ACC112 (cell line): ENCODE measurements around the gene SORCS1.
"Not testable (repeated sequence)": the region's sequence is repeated elsewhere in the genome, so short reads cannot be mapped to it uniquely, and the experiment has no call there.

Experiments used
- H2AFZ ChIP-seq: fragments of 200-600 bp; sonication (generic); one replicate; pipeline ENCODE4 v1.6.0; 2017; ENCODE audit warnings: antibody characterized with exemption, low read length; ENCODE audit not compliant: unreplicated experiment
- H3K27ac ChIP-seq: fragments of 200-600 bp; sonication (generic); 2 replicates; pipeline ENCODE4 v1.5.1; 2014; ENCODE audit warnings: low read depth, mild to moderate bottlenecking, antibody characterized with exemption, low read length, moderate library complexity
- H3K27me3 ChIP-seq: fragments of 200-600 bp; sonication (generic); 2 replicates; pipeline ENCODE4 v1.6.1; 2014; ENCODE audit warnings: mild to moderate bottlenecking, antibody characterized with exemption, low read length, moderate library complexity, mixed read lengths; ENCODE audit not compliant: insufficient read depth
- H3K36me3 ChIP-seq: fragments of 200-600 bp; sonication (generic); 2 replicates; pipeline ENCODE4 v1.6.1; 2016; ENCODE audit warnings: mild to moderate bottlenecking, antibody characterized with exemption, low read length, moderate library complexity, mixed read lengths; ENCODE audit not compliant: insufficient read depth
- H3K4me1 ChIP-seq: fragments of 200-600 bp; sonication (generic); one replicate; pipeline ENCODE4 v1.6.1; 2016; ENCODE audit warnings: low read length, mixed read lengths; ENCODE audit not compliant: insufficient read depth, unreplicated experiment, control insufficient read depth
- H3K4me3 ChIP-seq: fragments of 200-600 bp; sonication (generic); 2 replicates; pipeline ENCODE4 v1.5.1; 2014; ENCODE audit warnings: mild to moderate bottlenecking, low read depth, low read length
- H3K79me2 ChIP-seq: fragments of 200-600 bp; sonication (generic); one replicate; pipeline ENCODE4 v1.6.0; 2016; ENCODE audit warnings: low read length; ENCODE audit not compliant: control insufficient read depth, unreplicated experiment, insufficient read depth

The SORCS1 gene

DNA sequence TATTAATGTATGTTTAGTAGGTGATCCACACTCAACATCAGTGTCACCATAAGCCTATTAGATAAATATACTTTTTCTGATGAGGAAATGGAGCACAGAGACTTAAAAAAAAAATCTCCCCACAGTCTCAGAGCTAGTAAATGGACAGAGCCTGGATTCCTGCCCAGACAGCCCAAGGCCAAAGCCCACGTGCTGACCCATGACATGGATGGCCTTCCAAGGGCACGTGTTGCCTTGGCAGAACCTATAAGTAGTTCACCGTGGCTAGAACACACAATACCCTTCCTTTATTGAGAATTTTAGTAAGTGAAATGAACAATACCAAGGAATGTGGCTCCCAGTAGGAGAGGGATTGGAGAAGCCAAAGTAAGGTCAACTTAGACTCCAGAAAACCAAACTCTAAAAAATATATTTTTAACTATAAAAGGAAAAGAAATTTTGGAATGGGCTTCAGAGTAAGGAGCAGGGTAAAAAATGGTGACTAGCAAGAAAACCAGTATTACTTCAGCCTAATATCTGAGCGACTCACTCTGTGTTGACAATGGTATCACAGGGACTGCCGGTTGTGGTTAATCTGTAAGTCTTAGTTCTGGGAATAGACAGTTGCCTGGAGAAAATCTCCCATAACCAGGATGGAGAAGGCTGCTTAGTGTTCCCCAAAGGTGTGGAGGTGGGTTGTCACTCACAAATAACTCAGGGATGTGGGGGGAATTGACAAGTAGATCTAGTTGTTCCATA is 223.0 kb downstream of the SORCS1 start:
- H3K4me1 ChIP-seq = no peaks in the 10 kb centered on the region
- H2AFZ ChIP-seq = no peak overlapping the region
- no peaks in the 10 kb centered on the region for H3K27me3 ChIP-seq
- no peak overlapping the region for H3K4me3 ChIP-seq
- H3K36me3 ChIP-seq = no peaks in the 10 kb centered on the region
- no peaks in the 10 kb centered on the region for H3K79me2 ChIP-seq
- no peak overlapping the region for H3K27ac ChIP-seq

DNA sequence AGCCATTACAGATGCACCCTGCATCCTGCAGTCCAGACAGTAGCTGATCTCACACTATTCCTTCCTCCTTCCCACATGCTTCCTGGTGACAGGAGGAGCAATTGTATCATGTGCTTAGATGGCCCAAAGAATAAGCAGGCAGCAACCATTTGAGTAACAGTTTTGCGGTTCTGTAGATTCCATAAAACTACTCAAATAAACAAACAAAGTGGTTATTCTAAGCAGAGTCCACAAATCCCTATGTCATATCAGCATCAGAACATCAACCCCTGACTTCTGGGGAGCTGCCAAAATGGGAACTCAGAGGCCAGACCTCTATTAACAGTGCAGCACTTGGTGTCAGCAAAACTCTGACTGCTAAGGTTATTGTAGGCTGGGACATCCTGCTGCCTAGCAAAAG is 226.0 kb downstream of the SORCS1 start:
- H2AFZ ChIP-seq = no peak overlapping the region
- no peak overlapping the region for H3K27ac ChIP-seq
- H3K27me3 ChIP-seq = no peaks in the 10 kb centered on the region
- no peaks in the 10 kb centered on the region for H3K36me3 ChIP-seq
- H3K4me1 ChIP-seq = no peaks in the 10 kb centered on the region
- no peaks in the 10 kb centered on the region for H3K79me2 ChIP-seq
- H3K4me3 ChIP-seq = no peak overlapping the region

DNA sequence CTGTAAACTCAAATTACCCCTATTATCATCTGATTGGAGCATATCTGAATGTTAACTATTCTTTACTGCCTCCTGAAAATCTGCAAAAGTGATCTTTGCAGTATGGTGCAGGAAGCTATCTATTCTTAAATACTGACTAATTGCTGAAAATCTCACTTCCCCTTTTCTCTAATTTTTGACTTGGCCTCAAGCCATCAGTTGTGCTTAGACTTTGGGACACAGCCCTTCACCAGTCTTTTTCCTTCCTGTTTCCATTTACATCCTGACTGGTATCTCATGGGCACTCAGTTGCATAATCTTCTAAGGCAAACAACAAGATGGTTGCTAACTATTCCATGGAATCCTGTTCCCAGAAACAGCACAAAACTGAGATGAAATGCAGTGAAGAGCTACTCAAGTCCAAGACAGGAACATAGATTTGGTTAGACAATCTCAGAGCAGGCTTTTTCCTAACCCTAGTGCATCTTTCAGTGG is 228.5 kb downstream of the SORCS1 start:
- no peak overlapping the region for H3K27ac ChIP-seq
- no peaks in the 10 kb centered on the region for H3K27me3 ChIP-seq
- no peaks in the 10 kb centered on the region for H3K36me3 ChIP-seq
- H3K79me2 ChIP-seq = no peaks in the 10 kb centered on the region
- no peak overlapping the region for H2AFZ ChIP-seq
- no peaks in the 10 kb centered on the region for H3K4me1 ChIP-seq
- no peak overlapping the region for H3K4me3 ChIP-seq

DNA sequence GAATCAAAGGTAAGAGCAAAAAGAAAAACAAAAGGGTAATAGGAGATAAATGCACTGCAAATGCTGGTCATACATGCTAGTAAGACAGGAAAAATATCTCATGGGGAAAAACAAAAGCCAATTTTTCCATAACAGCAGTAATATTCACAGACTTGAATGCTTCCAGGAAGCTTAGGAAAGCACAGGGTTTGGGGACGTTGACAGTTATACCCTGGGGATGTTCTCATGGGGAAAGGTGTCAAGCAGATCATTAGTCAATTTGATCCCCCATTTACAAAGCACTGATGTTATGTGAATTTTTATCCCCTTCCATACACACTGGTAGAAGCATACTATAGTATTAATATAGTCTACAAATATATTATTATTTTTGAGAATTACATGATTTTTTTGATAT is 232.7 kb downstream of the SORCS1 start:
- Histone ChIP-seq H3K4me1 (no peaks in the 10 kb centered on the region), H3K4me3 (no peak overlapping the region)

DNA sequence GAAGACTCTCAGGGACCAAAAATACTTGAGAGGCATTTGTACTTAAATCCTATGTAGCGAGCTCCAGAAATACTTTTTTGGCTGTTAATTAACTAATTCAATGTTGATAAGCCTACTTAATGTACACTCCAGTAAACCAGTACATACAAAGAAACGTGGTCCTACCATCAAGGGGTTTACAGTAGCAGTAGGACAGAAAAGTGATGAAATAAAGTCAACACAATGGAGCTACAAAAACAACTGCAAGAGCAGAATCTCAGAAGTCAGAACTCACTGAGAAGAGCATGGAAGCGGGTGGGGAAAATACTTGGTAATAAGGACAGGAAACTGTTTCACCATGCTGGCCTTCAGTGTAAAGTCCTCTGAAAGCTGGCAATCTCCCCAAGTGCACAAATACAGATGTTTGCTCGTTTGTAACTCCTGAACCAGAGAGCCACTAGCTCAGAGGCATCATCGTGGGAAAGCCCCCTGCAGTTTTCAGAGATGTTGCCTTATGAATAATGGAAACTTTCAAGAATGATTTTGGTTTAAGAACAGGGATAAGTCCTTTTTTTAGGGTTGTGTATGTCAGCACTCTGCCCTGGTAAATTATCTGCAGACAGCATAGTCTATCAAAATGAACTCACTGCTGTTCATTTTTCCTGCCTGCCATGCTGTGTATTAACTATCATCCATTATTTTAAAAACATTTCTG is 233.2 kb downstream of the SORCS1 start:
- Histone ChIP-seq H3K27me3 (no peaks in the 10 kb centered on the region), H3K4me1 (no peaks in the 10 kb centered on the region), H3K4me3 (no peak overlapping the region), H3K27ac (no peak overlapping the region), H3K79me2 (no peaks in the 10 kb centered on the region), H2AFZ (no peak overlapping the region), H3K36me3 (no peaks in the 10 kb centered on the region)

More for the DNA sequence above, 232.7 kb downstream of the SORCS1 start:
- Histone ChIP-seq H2AFZ (no peak overlapping the region), H3K36me3 (no peaks in the 10 kb centered on the region), H3K79me2 (no peaks in the 10 kb centered on the region), H3K27me3 (no peaks in the 10 kb centered on the region), H3K27ac (no peak overlapping the region)

DNA sequence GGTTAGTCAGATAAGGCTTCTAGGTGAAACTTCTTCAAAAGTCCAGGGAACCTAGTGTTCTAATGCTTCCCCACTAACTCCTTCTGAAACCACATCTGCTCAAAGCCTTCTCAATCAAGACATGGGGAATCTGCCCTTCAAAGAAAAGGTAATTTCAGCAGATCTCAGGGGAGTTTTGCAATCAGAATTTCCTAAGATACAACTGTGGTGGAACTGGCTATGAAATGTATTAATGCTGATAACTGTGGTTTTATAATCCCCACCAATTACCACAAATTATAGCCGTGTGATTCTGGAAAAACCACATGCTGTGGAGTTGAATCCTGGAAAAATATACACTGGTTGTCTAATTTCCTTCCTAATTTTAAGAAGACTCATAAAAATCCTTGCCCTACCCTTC is 233.8 kb downstream of the SORCS1 start:
- Histone ChIP-seq H3K4me3 (no peak overlapping the region), H3K79me2 (no peaks in the 10 kb centered on the region), H3K27me3 (no peaks in the 10 kb centered on the region), H3K36me3 (no peaks in the 10 kb centered on the region), H2AFZ (no peak overlapping the region), H3K27ac (no peak overlapping the region), H3K4me1 (no peaks in the 10 kb centered on the region)

DNA sequence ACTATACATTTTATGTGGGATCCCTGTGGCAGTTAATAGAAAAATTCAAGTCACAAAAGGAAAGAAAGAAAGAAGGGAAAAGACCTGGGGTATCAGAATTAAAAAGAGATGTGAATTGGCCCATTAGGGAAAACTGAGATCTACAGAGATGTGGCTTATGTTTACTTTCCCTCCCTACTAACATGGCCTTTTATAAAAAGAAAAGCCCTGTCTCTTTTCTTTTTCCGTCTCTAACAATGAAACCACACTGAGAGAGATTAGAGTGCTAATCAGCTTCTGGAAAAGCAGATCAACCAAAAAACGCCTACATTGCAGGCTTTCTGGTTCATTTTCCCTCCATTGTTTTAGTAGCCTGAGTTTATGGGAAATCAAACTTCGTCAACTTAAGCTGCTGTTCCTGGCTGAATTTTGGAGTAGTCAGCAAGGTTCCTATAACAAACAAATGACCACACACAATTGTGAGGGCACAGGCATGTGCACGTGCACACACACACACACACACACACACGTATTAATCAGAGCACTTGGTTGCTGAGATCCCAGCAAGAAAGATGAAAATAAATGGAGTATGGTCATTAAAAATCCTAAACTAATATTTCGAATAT is 235.1 kb downstream of the SORCS1 start:
- H3K27me3 ChIP-seq = no peaks in the 10 kb centered on the region
- no peak overlapping the region for H3K4me3 ChIP-seq
- no peak overlapping the region for H3K27ac ChIP-seq
- H3K4me1 ChIP-seq = no peaks in the 10 kb centered on the region
- no peaks in the 10 kb centered on the region for H3K79me2 ChIP-seq
- H3K36me3 ChIP-seq = no peaks in the 10 kb centered on the region
- no peak overlapping the region for H2AFZ ChIP-seq

DNA sequence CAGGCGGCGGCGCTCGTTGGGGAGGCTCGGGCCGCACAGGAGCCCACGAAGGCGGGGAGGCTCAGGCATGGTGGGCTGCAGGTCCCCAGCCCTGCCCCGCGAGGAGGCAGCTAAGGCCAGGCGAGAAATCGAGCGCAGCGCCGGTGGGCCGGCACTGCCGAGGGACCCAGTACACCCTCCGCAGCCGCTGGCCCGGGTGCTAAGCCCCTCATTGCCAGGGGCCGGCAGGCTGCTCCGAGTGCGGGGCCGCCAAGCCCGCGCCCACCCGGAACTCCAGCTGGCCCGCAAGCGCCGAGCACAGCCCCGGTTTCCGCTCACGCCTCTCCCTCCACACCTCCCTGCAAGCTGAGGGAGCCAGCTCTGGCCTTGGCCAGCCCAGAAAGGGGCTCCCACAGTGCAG is 236.4 kb downstream of the SORCS1 start:
- H2AFZ ChIP-seq, H3K4me3 ChIP-seq, H3K79me2 ChIP-seq, H3K27me3 ChIP-seq, H3K36me3 ChIP-seq, H3K27ac ChIP-seq, H3K4me1 ChIP-seq: not testable (repeated sequence)

DNA sequence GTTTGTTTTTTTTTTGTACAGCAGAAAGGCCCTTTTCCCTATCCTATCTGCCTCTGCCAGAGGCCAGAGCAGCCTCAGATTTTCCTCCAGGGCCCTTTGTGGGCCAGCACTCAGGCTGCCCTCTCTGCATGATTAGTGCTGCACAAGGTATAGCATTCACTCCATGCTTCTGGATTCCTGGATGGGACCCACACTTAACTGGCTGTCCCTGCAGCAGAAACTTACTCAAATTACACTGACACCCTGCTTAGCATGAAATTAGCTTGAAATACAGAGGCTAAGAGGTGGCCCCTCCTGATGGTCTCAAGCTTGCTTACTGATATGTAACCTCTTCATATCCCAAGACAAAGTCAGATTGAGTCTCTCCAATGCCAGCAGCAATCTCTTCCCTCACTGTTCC is 239.3 kb downstream of the SORCS1 start:
- no peaks in the 10 kb centered on the region for H3K27me3 ChIP-seq

DNA sequence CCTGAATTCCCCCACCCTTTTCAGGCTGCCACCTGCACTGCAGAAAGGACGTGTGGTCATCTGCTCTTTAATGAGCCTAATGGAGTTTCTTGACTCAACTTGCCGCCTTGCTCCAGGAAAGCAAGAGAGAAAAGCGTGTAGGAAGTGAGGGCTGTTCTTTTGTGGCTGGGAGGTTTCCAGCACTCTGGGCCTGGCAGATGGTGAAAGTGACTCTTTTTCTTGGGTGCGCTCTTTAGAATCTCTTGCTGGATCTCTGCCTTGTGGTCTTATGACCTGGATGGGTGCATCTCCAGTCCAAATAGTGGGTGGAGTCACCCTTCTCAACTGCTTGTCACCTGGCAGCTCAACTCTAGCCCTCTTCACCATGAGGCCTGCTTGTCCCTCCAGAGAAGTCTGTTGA is 244.0 kb downstream of the SORCS1 start:
- Histone ChIP-seq H3K36me3 (no peaks in the 10 kb centered on the region), H3K27me3 (no peaks in the 10 kb centered on the region), H3K4me3 (no peak overlapping the region), H3K79me2 (no peaks in the 10 kb centered on the region), H3K27ac (no peak overlapping the region), H2AFZ (no peak overlapping the region), H3K4me1 (no peaks in the 10 kb centered on the region)

More for the DNA sequence above, 239.3 kb downstream of the SORCS1 start:
- H2AFZ ChIP-seq = no peak overlapping the region
- H3K4me3 ChIP-seq = no peak overlapping the region
- H3K36me3 ChIP-seq = no peaks in the 10 kb centered on the region
- no peaks in the 10 kb centered on the region for H3K79me2 ChIP-seq
- H3K27ac ChIP-seq = no peak overlapping the region
- H3K4me1 ChIP-seq = no peaks in the 10 kb centered on the region

DNA sequence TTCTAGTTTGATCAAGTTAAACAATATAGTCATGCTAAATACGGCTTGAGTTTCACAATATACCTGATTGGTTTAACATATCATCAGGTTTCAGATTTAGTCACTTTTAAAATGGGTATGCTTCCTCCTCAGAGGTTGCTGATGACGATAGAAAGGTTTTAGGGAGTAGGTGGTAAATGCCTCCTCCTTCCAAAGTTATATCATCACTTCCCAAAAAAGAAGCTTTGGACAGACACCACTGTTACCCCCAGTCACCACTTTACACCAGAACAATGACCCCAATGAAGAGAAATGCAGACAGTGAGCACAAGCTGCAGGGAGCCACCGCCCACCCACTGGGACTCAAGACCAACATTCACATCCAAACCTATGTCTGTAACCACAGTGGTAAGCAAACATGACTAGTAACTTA is 244.6 kb downstream of the SORCS1 start:
- no peaks in the 10 kb centered on the region for H3K79me2 ChIP-seq
- H3K36me3 ChIP-seq = no peaks in the 10 kb centered on the region
- H3K4me3 ChIP-seq = no peak overlapping the region
- H3K27ac ChIP-seq = no peak overlapping the region
- no peaks in the 10 kb centered on the region for H3K4me1 ChIP-seq
- no peaks in the 10 kb centered on the region for H3K27me3 ChIP-seq
- no peak overlapping the region for H2AFZ ChIP-seq
